ENCODE results near the gene SIRT7.

SIRT7 gene

DNA sequence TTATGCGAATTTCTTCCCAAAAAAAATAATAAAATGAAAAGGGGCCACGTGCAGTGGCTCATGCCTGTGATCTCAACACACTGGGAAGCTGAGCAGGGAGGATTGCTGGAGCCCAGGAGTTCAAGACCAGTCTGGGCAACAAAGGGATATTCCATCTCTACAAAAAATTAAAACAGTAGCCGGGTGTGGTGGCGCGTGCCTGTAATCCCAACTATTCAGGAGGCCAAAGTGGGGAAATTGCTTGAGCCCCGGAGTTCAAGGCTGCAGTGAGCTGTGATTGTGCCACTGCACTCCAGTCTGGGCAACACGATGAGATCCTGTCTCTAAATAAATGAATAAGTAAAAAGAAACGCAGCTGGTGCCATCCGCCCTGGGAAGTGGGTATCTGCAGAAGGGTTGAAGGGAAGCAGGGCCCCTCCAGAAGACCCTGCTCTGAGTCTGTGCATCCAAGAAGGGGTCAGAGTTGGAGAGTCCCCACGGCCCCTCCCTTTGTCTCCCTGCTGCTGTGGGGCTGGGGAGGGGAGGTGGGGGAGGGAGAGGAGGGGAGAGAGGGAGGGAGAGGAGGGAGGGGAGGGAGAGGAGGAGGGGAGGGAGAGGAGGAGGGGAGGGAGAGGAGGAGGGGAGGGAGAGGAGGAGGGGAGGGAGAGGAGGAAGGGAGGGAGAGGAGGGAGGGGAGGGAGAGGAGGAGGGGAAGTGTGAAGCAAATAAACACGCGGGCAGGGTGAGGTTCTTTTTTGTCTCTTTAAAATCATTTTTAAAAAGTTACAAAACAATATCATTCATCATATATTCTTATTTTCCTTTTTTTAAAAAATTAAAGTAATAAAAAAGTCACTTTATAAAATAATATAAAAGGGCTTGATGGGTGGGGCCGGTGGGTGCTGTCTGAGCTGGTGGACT, 34.1 kb upstream of the SIRT7 start:
- H3K27ac ChIP-seq (ENCODE audit: poor library complexity, severe bottlenecking) = no peak overlapping the region

DNA sequence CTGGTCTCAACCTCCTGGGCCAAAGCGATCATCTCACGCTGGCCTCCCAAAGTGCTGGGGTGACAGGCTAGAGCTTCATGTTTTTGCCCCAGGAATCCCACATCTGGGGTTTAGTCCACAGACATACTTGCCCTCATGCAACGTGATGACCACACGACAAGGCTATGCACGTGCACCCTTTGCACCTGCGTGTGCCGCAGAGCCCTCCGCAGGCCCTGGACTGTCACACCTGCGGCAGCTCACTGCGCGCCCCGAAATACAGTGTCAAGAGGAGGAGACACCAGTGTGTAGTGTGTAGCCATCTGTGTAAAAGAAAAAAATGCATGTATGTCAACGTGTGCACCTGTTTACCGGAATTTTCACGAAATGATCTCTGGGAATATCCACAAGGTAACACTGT, 32.5 kb upstream of the SIRT7 start:
- TF ChIP-seq CTCF (IDR thresholded peaks at IDR 0.05; ENCODE audit: poor library complexity, severe bottlenecking) = no peak
- ATAC-seq (ENCODE audit: low read depth) = no peak
- Histone ChIP-seq H3K9me3 (ENCODE audit: severe bottlenecking) (no peaks in the 10 kb centered on the region), H3K4me3 (ENCODE audit: severe bottlenecking) (no peak overlapping the region), H3K27me3 (ENCODE audit: insufficient read depth, poor library complexity, severe bottlenecking) (no peaks in the 10 kb centered on the region), H3K4me1 (ENCODE audit: insufficient read depth, poor library complexity, severe bottlenecking) (no peaks in the 10 kb centered on the region), H3K27ac (ENCODE audit: poor library complexity, severe bottlenecking) (no peak overlapping the region), H3K36me3 (ENCODE audit: low read depth) (no peaks in the 10 kb centered on the region)
- no peak for DNase-seq (ENCODE audit: low spot score)

More for the DNA sequence above, 34.1 kb upstream of the SIRT7 start:
- no peak for TF ChIP-seq CTCF (IDR thresholded peaks at IDR 0.05; ENCODE audit: poor library complexity, severe bottlenecking)
- DNase-seq (ENCODE audit: low spot score) (no peak), ATAC-seq (ENCODE audit: low read depth) (no peak)
- H3K4me3 ChIP-seq (ENCODE audit: severe bottlenecking) = no peak overlapping the region
- no peaks in the 10 kb centered on the region for H3K27me3 ChIP-seq (ENCODE audit: insufficient read depth, poor library complexity, severe bottlenecking)
- no peaks in the 10 kb centered on the region for H3K9me3 ChIP-seq (ENCODE audit: severe bottlenecking)
- H3K4me1 ChIP-seq (ENCODE audit: insufficient read depth, poor library complexity, severe bottlenecking) = no peaks in the 10 kb centered on the region
- no peaks in the 10 kb centered on the region for H3K36me3 ChIP-seq (ENCODE audit: low read depth)

- DNase-seq (ENCODE audit: low spot score) (peak; percentile 61), ATAC-seq (ENCODE audit: low read depth) (no peak)
- H3K4me1 ChIP-seq (ENCODE audit: insufficient read depth, poor library complexity, severe bottlenecking) = no peaks in the 10 kb centered on the region
- TF ChIP-seq CTCF (IDR thresholded peaks at IDR 0.05; ENCODE audit: poor library complexity, severe bottlenecking) = no peak
- no peaks in the 10 kb centered on the region for H3K36me3 ChIP-seq (ENCODE audit: low read depth)
- no peaks in the 10 kb centered on the region for H3K27me3 ChIP-seq (ENCODE audit: insufficient read depth, poor library complexity, severe bottlenecking)
- H3K9me3 ChIP-seq (ENCODE audit: severe bottlenecking) = no peaks in the 10 kb centered on the region
- H3K4me3 ChIP-seq (ENCODE audit: severe bottlenecking) = no peak overlapping the region
- no peak overlapping the region for H3K27ac ChIP-seq (ENCODE audit: poor library complexity, severe bottlenecking)
Measured at GRCh38 chr17:81948635-81949378, 30.8 kb upstream of the SIRT7 start.

DNA sequence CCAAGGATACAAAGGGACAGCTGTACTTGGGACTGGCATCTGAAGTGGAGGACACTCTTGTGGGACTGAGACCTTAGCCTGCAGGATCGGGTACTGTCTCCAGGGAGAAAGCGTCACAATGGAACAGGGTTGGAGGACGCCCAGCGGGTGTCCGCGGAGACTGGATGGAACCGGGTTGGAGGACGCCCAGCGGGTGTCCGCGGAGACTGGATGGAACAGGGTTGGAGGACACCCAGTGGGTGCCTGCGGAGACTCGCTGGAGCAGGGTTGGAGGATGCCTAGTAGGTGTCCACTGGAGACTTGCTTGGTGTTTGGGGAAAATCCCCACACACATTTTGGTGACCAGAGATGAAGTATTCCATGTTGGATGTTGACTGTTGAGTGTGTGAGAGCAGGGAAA, 29.2 kb upstream of the SIRT7 start, which contains the start of gene MYADML2:
Gene MYADML2 (minus strand): TSS at position 45 of the 400 bp plus-strand sequence. CDS start 5,492 bp downstream, outside the sequence.
- ATAC-seq (ENCODE audit: low read depth) (no peak), DNase-seq (ENCODE audit: low spot score) (peak; percentile 42)
- no peak for TF ChIP-seq CTCF (IDR thresholded peaks at IDR 0.05; ENCODE audit: poor library complexity, severe bottlenecking)
- Histone ChIP-seq H3K4me3 (ENCODE audit: severe bottlenecking) (no peak within 1 kb of the TSS), H3K27me3 (ENCODE audit: insufficient read depth, poor library complexity, severe bottlenecking) (no peaks in the 10 kb centered on the region), H3K27ac (ENCODE audit: poor library complexity, severe bottlenecking) (no peak within 1 kb of the TSS), H3K36me3 (ENCODE audit: low read depth) (no peaks in the 10 kb centered on the region), H3K9me3 (ENCODE audit: severe bottlenecking) (no peaks in the 10 kb centered on the region), H3K4me1 (ENCODE audit: insufficient read depth, poor library complexity, severe bottlenecking) (no peaks in the 10 kb centered on the region)

Data from RWPE2 (cell line).